ENCODE data around the gene SLC25A44.
"Not testable (repeated sequence)": the region's sequence is repeated elsewhere in the genome, so short reads cannot be mapped to it uniquely, and the experiment has no call there.

SLC25A44 gene

GRCh38 chr1:156212130-156212529, 18.2 kb downstream of the SLC25A44 start:
- DNase-seq = no peak

DNA sequence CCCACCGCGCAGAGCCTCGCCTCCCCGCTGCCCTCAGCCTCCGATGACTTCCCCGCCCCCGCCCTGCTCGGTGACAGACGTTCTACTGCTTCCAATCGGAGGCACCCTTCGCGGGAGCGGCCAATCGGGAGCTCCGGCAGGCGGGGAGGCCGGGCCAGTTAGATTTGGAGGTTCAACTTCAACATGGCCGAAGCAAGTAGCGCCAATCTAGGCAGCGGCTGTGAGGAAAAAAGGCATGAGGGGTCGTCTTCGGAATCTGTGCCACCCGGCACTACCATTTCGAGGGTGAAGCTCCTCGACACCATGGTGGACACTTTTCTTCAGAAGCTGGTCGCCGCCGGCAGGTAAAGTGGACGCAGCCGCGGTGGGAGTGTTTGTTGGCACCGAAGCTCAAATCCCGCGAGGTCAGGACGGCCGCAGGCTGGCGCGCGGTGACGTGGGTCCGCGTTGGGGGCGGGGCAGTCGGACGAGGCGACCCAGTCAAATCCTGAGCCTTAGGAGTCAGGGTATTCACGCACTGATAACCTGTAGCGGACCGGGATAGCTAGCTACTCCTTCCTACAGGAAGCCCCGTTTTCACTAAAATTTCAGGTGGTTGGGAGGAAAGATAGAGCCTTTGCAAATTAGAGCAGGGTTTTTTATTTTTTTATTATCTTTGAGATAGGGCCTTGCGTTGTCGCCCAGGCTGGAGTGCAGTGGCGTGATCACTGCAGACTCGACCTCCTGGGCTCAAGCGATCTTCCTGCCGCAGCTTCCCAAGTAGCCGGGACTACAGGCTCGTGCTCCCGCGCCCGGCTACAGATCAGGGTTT, 19.1 kb downstream of the SLC25A44 start, which contains the start of gene PMF1:
Gene PMF1 (plus strand): TSS at position 175 of the 811 bp plus-strand sequence. CDS start 9 bp downstream, at position 184.
- peak; percentile 99 to 100 for DNase-seq

DNA sequence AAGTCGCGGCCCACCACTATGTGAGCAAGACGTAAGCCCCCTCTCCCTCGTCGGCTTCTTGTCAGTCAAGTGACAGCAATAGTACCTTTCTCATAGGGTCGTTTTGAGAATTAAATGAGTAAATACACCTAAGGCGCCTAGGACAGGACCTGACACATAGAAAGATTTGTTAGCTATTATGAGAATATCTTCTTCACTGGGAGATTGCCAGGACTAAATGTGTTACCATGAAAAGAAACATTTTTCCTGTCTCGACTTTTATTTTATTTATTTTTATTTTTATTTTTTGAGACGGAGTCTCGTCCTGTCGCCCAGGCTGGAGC, 19.7 kb downstream of the SLC25A44 start:
- no peak for DNase-seq

DNA sequence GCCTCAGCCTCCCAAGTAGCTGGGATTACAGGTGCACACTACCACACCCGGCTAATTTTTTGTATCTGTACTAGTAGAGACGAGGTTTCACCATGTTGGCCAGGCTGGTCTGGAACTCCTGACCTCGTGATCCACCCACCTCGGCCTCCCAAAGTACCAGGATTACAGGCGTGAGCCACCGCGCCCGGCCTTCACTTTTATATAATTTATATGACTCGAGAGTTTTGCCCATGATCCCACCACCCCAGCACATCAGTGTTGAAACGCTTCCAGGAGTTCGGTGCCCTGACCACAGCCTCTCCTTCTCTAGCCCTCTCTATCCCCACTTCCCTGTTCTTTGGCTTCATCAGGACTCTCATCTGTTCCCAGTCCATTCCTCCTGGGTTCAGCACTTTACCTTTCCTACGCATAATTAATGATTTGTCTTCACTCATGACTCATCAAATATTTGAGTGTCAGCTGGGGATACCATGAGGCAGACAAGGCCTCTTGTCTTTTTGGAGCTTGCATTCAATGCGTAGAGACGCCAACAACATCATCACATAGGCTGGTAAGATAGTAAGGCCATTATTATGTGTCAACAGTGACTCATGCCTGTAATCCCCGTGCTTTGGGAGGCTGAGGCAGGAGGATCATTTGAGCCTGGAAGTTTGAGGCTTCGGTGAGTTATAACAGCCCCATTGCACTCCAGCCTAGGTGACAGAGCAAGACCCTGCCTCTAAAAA, 20.3 kb downstream of the SLC25A44 start:
- no peak for DNase-seq

DNA sequence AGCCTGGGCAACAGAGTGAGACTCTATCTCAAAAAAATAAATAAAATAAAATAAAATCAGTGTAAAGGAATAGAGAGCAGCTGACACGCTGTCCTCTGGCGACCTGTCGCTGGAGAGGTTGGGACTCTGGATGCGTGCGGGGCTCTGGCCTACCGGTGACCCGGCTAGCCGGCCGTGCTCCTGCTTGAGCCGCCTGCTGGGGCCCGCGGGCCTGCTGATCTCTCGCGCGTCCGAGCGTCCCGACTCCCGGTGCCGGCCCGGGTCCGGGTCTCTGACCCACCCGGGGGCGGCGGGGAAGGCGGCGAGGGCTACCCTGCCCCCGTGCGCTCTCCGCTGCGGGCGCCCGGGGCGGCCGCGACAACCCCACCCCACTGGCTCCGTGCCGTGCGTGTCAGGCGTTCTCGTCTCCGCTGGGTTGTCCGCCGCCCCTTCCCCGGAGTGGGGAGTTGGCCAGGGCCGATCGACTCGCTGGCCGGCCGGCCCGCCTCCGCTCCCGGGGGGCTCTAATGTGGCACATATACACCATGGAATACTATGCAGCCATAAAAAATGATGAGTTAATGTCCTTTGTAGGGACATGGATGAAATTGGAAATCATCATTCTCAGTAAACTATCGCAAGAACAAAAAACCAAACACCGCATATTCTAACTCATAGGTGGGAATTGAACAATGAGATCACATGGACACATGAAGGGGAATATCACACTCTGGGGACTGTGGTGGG, 22.6 kb downstream of the SLC25A44 start:
- DNase-seq = not testable (repeated sequence)

DNA sequence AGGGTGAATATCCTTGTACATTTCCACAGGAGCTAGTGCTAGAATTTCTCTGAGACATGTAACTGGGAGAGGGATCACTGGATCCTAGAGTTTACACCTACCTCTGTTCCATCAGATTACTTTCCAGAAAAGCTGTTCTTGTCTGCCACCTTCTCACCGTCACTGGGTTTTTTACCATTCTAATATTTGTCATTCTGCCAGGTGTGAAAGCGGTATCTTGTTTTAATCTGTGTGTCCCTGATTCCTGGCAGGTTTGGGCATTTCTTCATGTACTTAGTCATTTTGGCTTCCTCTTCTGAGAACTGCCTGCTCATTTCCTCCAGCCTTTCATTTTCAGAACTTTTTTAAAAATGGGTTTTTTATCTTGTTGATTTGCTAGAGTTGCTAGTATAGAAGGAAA, 24.0 kb downstream of the SLC25A44 start:
- DNase-seq = no peak

GRCh38 chr1:156220226-156220625, 26.3 kb downstream of the SLC25A44 start:
- DNase-seq = no peak

- no peak for DNase-seq
These were observed 28.2 kb downstream of the SLC25A44 start for GRCh38 chr1:156221986-156222692.

DNA sequence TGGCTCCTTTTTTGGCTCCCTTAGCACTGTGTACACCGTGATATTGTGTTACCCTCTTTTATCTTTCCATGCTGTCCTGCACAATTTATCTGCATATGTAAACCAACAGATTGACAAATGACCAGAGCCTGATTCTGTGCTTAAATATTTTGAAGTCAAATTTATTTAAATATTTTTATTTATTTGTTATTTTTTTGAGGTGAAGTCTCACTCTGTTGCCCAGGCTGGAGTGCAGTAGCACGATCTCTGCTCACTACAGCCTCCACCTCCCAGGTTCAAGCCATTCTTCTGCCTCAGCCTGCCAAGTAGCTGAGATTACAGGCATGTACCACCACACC, 31.7 kb downstream of the SLC25A44 start:
- DNase-seq = no peak

GRCh38 chr1:156226116-156226538, 32.2 kb downstream of the SLC25A44 start:
- no peak for DNase-seq

- no peak for DNase-seq
These were observed 32.9 kb downstream of the SLC25A44 start for GRCh38 chr1:156226782-156227181.

- DNase-seq = no peak
These were observed 34.6 kb downstream of the SLC25A44 start for GRCh38 chr1:156228501-156228900.

- DNase-seq = no peak
These were observed 36.0 kb downstream of the SLC25A44 start for GRCh38 chr1:156229809-156230472.

DNA sequence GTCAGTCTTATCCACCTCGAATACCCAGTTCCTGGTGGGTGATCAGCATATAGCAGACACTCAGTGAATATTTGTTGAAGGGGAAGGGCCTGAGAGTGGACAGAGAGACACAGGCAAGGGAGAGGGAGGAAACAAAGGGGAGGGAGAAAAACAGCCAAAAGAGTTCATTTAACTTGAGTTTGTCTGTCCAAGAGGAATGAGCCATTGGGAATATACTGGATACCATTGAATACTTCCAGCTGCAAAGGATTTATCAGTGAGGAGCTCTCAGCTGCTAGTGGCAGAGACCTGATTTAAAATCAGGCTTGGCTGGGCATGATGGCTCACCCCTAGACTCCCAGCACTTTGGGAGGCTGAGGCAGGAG, 36.6 kb downstream of the SLC25A44 start:
- no peak for DNase-seq

GRCh38 chr1:156232201-156232894, 38.4 kb downstream of the SLC25A44 start:
- peak in 1 of 2 experiments; percentile 34 for DNase-seq

DNA sequence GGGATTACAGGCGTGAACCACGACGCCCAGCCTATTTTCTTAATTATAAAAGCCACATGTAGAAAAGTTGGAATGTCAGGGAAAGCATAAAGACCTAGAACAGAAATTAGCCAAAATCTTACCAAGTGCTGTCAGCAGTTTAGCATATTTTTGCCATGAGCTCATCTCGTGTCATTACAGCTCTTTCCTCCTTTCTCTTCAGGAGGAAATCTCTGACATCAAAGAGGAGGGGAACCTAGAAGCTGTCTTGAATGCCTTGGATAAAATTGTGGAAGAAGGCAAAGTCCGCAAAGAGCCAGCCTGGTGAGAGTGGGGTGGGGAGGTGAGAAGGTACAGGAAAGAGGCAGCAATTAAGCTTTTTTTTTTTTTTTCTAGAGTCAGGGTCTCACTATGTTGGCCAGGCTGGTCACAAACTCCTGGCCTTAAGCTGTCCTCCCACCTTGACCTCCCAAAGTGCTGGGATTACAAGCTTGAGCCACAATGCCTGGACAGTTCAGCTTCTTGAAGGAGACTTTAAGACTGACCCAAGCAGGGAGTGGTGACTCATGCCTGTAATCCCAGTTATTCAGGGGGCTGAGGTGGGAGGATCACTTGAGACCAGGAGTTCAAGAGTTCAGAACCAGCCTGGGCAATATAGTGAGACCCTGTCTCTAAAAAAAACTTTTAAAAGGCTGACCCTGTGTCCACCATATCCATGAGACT, 39.7 kb downstream of the SLC25A44 start:
- no peak for DNase-seq

- DNase-seq = no peak
These were observed 42.3 kb downstream of the SLC25A44 start for GRCh38 chr1:156236164-156236563.

DNA sequence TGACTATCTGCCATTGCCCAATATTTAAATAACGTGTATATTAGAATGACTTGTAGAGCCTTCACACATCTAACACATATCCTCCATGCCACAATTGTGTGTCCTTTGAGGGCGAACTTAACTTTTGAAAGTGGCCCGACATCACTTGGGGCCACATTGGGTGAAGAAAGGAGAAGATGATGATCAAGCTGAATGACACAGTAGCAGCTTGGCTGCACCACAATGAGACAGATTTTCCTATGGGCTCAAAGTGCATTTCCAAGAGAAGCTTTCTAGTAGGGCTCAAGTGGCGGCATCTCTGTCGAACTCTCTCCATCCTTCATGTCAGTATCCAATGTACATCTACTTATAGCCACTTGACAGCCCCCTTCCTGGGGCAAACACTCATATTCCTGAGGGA, 44.3 kb downstream of the SLC25A44 start:
- DNase-seq = no peak

GRCh38 chr1:156241311-156241811, 47.5 kb downstream of the SLC25A44 start:
- DNase-seq = no peak

DNA sequence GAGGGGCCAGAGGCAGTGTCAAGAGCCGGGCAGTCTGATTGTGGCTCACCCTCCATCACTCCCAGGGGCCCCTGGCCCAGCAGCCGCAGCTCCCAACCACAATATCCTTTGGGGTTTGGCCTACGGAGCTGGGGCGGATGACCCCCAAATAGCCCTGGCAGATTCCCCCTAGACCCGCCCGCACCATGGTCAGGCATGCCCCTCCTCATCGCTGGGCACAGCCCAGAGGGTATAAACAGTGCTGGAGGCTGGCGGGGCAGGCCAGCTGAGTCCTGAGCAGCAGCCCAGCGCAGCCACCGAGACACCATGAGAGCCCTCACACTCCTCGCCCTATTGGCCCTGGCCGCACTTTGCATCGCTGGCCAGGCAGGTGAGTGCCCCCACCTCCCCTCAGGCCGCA, 48.0 kb downstream of the SLC25A44 start, which contains the start of gene BGLAP:
Gene BGLAP (plus strand): TSS at position 259 of the 400 bp plus-strand sequence. CDS start 48 bp downstream, at position 307.
- no peak for DNase-seq

DNA sequence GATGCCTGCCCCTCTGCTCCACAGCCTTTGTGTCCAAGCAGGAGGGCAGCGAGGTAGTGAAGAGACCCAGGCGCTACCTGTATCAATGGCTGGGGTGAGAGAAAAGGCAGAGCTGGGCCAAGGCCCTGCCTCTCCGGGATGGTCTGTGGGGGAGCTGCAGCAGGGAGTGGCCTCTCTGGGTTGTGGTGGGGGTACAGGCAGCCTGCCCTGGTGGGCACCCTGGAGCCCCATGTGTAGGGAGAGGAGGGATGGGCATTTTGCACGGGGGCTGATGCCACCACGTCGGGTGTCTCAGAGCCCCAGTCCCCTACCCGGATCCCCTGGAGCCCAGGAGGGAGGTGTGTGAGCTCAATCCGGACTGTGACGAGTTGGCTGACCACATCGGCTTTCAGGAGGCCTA, 48.8 kb downstream of the SLC25A44 start:
- DNase-seq = no peak

All from NCI-H526 (cell line).